Measurements from ENCODE around the gene CADM1.

CADM1 gene

GRCh38 chr11:115365907-115366306 is 138.3 kb downstream of the CADM1 start:
- TF ChIP-seq EZH2 (IDR thresholded peaks at IDR 0.05; ENCODE audit: borderline replicate concordance, low read depth, low read length, severe bottlenecking) (no peak), CTCF (IDR thresholded peaks at IDR 0.05; ENCODE audit: borderline replicate concordance, extremely low read depth, low read length, poor library complexity, severe bottlenecking) (no peak)

GRCh38 chr11:115364896-115365295 is 139.3 kb downstream of the CADM1 start:
- Histone ChIP-seq H3K4me3 (ENCODE audit: low read depth in 1 of 2, low read length in 2 of 2) (no peak overlapping the region), H3K9ac (ENCODE audit: low read depth, low read length) (no peak overlapping the region), H4K20me1 (ENCODE audit: insufficient read depth, low read length) (no peaks in the 10 kb centered on the region), H3K27ac (ENCODE audit: low read length) (no peak overlapping the region), H3K4me2 (ENCODE audit: insufficient read depth, low read length) (no peak overlapping the region), H3K9me3 (ENCODE audit: insufficient read depth, low read length, severe bottlenecking) (no peaks in the 10 kb centered on the region), H3K4me1 (ENCODE audit: insufficient read depth, low read length) (no peaks in the 10 kb centered on the region), H2AFZ (ENCODE audit: low read depth, low read length) (no peak overlapping the region), H3K79me2 (ENCODE audit: insufficient read depth, low read length) (no peaks in the 10 kb centered on the region), H3K27me3 (ENCODE audit: insufficient read depth, low read length, poor library complexity) (no peaks in the 10 kb centered on the region), H3K36me3 (ENCODE audit: insufficient read depth, low read length) (no peaks in the 10 kb centered on the region)
- no peak for ATAC-seq (ENCODE audit: insufficient read depth, low read depth)
- no peak for DNase-seq
- TF ChIP-seq CTCF (IDR thresholded peaks at IDR 0.05; ENCODE audit: borderline replicate concordance, extremely low read depth, low read length, poor library complexity, severe bottlenecking) (no peak), EZH2 (IDR thresholded peaks at IDR 0.05; ENCODE audit: borderline replicate concordance, low read depth, low read length, severe bottlenecking) (no peak)

More at GRCh38 chr11:115365907-115366306, 138.3 kb downstream of the CADM1 start:
- Histone ChIP-seq H3K4me2 (ENCODE audit: insufficient read depth, low read length) (no peak overlapping the region), H3K27me3 (ENCODE audit: insufficient read depth, low read length, poor library complexity) (no peaks in the 10 kb centered on the region), H3K27ac (ENCODE audit: low read length) (no peak overlapping the region), H3K4me1 (ENCODE audit: insufficient read depth, low read length) (no peaks in the 10 kb centered on the region), H3K79me2 (ENCODE audit: insufficient read depth, low read length) (no peaks in the 10 kb centered on the region), H3K4me3 (ENCODE audit: low read depth in 1 of 2, low read length in 2 of 2) (no peak overlapping the region), H3K9me3 (ENCODE audit: insufficient read depth, low read length, severe bottlenecking) (no peaks in the 10 kb centered on the region), H2AFZ (ENCODE audit: low read depth, low read length) (no peak overlapping the region), H3K9ac (ENCODE audit: low read depth, low read length) (no peak overlapping the region), H3K36me3 (ENCODE audit: insufficient read depth, low read length) (no peaks in the 10 kb centered on the region), H4K20me1 (ENCODE audit: insufficient read depth, low read length) (no peaks in the 10 kb centered on the region)
- DNase-seq (no peak), ATAC-seq (ENCODE audit: insufficient read depth, low read depth) (no peak)

- no peak overlapping the region for H3K9ac ChIP-seq (ENCODE audit: low read depth, low read length)
- DNase-seq: no peak
- no peak overlapping the region for H3K27ac ChIP-seq (ENCODE audit: low read length)
- ATAC-seq (ENCODE audit: insufficient read depth, low read depth): no peak
- H3K79me2 ChIP-seq (ENCODE audit: insufficient read depth, low read length): no peaks in the 10 kb centered on the region
- no peaks in the 10 kb centered on the region for H3K4me1 ChIP-seq (ENCODE audit: insufficient read depth, low read length)
- no peaks in the 10 kb centered on the region for H3K9me3 ChIP-seq (ENCODE audit: insufficient read depth, low read length, severe bottlenecking)
- H3K27me3 ChIP-seq (ENCODE audit: insufficient read depth, low read length, poor library complexity): no peaks in the 10 kb centered on the region
- H3K36me3 ChIP-seq (ENCODE audit: insufficient read depth, low read length): no peaks in the 10 kb centered on the region
- no peak overlapping the region for H3K4me2 ChIP-seq (ENCODE audit: insufficient read depth, low read length)
- H3K4me3 ChIP-seq (ENCODE audit: low read depth in 1 of 2, low read length in 2 of 2): no peak overlapping the region
- TF ChIP-seq EZH2 (IDR thresholded peaks at IDR 0.05; ENCODE audit: borderline replicate concordance, low read depth, low read length, severe bottlenecking) (no peak), CTCF (IDR thresholded peaks at IDR 0.05; ENCODE audit: borderline replicate concordance, extremely low read depth, low read length, poor library complexity, severe bottlenecking) (no peak)
- H4K20me1 ChIP-seq (ENCODE audit: insufficient read depth, low read length): no peaks in the 10 kb centered on the region
- H2AFZ ChIP-seq (ENCODE audit: low read depth, low read length): no peak overlapping the region
Measured at GRCh38 chr11:115363921-115364320, 140.3 kb downstream of the CADM1 start.

GRCh38 chr11:115363426-115363825 is 140.8 kb downstream of the CADM1 start:
- Histone ChIP-seq H2AFZ (ENCODE audit: low read depth, low read length) (no peak overlapping the region), H3K4me2 (ENCODE audit: insufficient read depth, low read length) (no peak overlapping the region), H4K20me1 (ENCODE audit: insufficient read depth, low read length) (no peaks in the 10 kb centered on the region), H3K4me1 (ENCODE audit: insufficient read depth, low read length) (no peaks in the 10 kb centered on the region), H3K9ac (ENCODE audit: low read depth, low read length) (no peak overlapping the region), H3K9me3 (ENCODE audit: insufficient read depth, low read length, severe bottlenecking) (no peaks in the 10 kb centered on the region), H3K27ac (ENCODE audit: low read length) (no peak overlapping the region), H3K79me2 (ENCODE audit: insufficient read depth, low read length) (no peaks in the 10 kb centered on the region), H3K4me3 (ENCODE audit: low read depth in 1 of 2, low read length in 2 of 2) (no peak overlapping the region), H3K36me3 (ENCODE audit: insufficient read depth, low read length) (no peaks in the 10 kb centered on the region), H3K27me3 (ENCODE audit: insufficient read depth, low read length, poor library complexity) (no peaks in the 10 kb centered on the region)
- ATAC-seq (ENCODE audit: insufficient read depth, low read depth): no peak
- no peak for DNase-seq
- TF ChIP-seq EZH2 (IDR thresholded peaks at IDR 0.05; ENCODE audit: borderline replicate concordance, low read depth, low read length, severe bottlenecking): no peak
- no peak for TF ChIP-seq CTCF (IDR thresholded peaks at IDR 0.05; ENCODE audit: borderline replicate concordance, extremely low read depth, low read length, poor library complexity, severe bottlenecking)

All from DND-41 (cell line).